Measurements from ENCODE around the gene FUT3. TPM values are rescaled to one million over a fixed set of nuclear protein-coding genes. Genes with fewer than 3 reads are reported as not detected.

The FUT3 gene
- total RNA-seq, 1 experiment from 2014 or later: 2.6 TPM

- ChIA-PET POLR2A (interaction anchor here (0.9 kb wide), 1 partner anchor 28 kb away, joined by 3 read pairs; no protein-coding TSS in a partner anchor), CTCF (no interaction called here), RAD21 (ENCODE audit: low non-redundant PET in 1 of 2, low total read pairs in 2 of 2, uncharacterized antibody in 2 of 2, unreplicated experiment in 2 of 2) (no interaction called here)
- Histone ChIP-seq H3K36me3 (ENCODE audit: control insufficient read depth in 1 of 2, insufficient read depth in 2 of 2, low read length in 2 of 2) (no peaks in the 10 kb centered on the region), H3K4me1 (ENCODE audit: control insufficient read depth in 1 of 2, insufficient read depth in 2 of 2, low read length in 2 of 2) (peaks cover 4 to 15% of the 10 kb centered on the region in 2 experiments), H3K4me3 (replicated peaks in 1 of 2; ENCODE audit: low read depth in 1 of 2, low read length in 2 of 2) (no peak overlapping the region), H3K79me2 (ENCODE audit: insufficient read depth, low read length) (no peaks in the 10 kb centered on the region), H3K9ac (ENCODE audit: low read length) (no peak overlapping the region), H2AFZ (ENCODE audit: low read depth, low read length, poor library complexity, severe bottlenecking) (no peak overlapping the region), H3K9me2 (ENCODE audit: insufficient read depth) (no peaks in the 10 kb centered on the region), H3K27me3 (ENCODE audit: insufficient read depth, low read length) (no peaks in the 10 kb centered on the region), H3K4me2 (ENCODE audit: low read length) (no peak overlapping the region), H4K20me1 (ENCODE audit: insufficient read depth) (no peaks in the 10 kb centered on the region), H3K27ac (ENCODE audit: low read depth, low read length) (no peak overlapping the region), H3K9me3 (ENCODE audit: control insufficient read depth in 1 of 2, insufficient read depth in 1 of 2, low read depth in 1 of 2, low read length in 2 of 2) (no peaks in the 10 kb centered on the region)
- DNase-seq (ENCODE audit: low read depth, low spot score) (no peak), ATAC-seq (no peak)
- no TSS peak for BruUV-seq (replicated peaks)
- TF ChIP-seq ELF1 (IDR thresholded peaks at IDR 0.05; ENCODE audit: borderline replicate concordance, low read depth) (no peak), EZH2phosphoT487 (IDR thresholded peaks at IDR 0.05; ENCODE audit: borderline replicate concordance) (no peak), SRF (IDR thresholded peaks at IDR 0.05; ENCODE audit: low read depth) (no peak), CBX3 (IDR thresholded peaks at IDR 0.05; ENCODE audit: low read depth) (no peak), EGR1 (IDR thresholded peaks at IDR 0.05; ENCODE audit: low read depth) (no peak), MAX (IDR thresholded peaks at IDR 0.05) (no peak), POLR2A (IDR thresholded peaks at IDR 0.05; ENCODE audit: borderline replicate concordance, extremely low read depth, insufficient read depth, insufficient read length) (no peak), ZNF274 (IDR thresholded peaks at IDR 0.05; ENCODE audit: low read depth, low read length) (no peak), RAD21 (IDR thresholded peaks at IDR 0.05; ENCODE audit: low read depth) (no peak), FOSL1 (IDR thresholded peaks at IDR 0.05; ENCODE audit: low read depth) (no peak), TCF7L2 (IDR thresholded peaks at IDR 0.05; ENCODE audit: borderline replicate concordance, extremely low read depth, insufficient read depth, insufficient read length) (no peak), POLR2AphosphoS5 (IDR thresholded peaks at IDR 0.05; ENCODE audit: low read depth, low read length) (no peak), REST (IDR thresholded peaks at IDR 0.05; ENCODE audit: low read depth) (no peak), SIN3A (IDR thresholded peaks at IDR 0.05; ENCODE audit: low read depth) (no peak), YY1 (IDR thresholded peaks at IDR 0.05; ENCODE audit: extremely low read depth, insufficient replicate concordance, low read depth, low read length) (no peak), EZH2 (IDR thresholded peaks at IDR 0.05) (no peak)
- TF ChIP-seq, protein P1, sequence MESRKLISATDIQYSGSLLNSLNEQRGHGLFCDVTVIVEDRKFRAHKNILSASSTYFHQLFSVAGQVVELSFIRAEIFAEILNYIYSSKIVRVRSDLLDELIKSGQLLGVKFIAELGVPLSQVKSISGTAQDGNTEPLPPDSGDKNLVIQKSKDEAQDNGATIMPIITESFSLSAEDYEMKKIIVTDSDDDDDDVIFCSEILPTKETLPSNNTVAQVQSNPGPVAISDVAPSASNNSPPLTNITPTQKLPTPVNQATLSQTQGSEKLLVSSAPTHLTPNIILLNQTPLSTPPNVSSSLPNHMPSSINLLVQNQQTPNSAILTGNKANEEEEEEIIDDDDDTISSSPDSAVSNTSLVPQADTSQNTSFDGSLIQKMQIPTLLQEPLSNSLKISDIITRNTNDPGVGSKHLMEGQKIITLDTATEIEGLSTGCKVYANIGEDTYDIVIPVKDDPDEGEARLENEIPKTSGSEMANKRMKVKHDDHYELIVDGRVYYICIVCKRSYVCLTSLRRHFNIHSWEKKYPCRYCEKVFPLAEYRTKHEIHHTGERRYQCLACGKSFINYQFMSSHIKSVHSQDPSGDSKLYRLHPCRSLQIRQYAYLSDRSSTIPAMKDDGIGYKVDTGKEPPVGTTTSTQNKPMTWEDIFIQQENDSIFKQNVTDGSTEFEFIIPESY (IDR thresholded peaks at IDR 0.05; ENCODE audit: extremely low read depth, insufficient replicate concordance, low read length): no peak
- TF ChIP-seq, protein P2, sequence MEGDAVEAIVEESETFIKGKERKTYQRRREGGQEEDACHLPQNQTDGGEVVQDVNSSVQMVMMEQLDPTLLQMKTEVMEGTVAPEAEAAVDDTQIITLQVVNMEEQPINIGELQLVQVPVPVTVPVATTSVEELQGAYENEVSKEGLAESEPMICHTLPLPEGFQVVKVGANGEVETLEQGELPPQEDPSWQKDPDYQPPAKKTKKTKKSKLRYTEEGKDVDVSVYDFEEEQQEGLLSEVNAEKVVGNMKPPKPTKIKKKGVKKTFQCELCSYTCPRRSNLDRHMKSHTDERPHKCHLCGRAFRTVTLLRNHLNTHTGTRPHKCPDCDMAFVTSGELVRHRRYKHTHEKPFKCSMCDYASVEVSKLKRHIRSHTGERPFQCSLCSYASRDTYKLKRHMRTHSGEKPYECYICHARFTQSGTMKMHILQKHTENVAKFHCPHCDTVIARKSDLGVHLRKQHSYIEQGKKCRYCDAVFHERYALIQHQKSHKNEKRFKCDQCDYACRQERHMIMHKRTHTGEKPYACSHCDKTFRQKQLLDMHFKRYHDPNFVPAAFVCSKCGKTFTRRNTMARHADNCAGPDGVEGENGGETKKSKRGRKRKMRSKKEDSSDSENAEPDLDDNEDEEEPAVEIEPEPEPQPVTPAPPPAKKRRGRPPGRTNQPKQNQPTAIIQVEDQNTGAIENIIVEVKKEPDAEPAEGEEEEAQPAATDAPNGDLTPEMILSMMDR (IDR thresholded peaks at IDR 0.05 in 2 of 3, conservative IDR thresholded peaks at IDR 0.05 in 1 of 3; ENCODE audit: borderline replicate concordance in 1 of 3, insufficient read depth in 1 of 3, low read depth in 2 of 3, low read length in 2 of 3): no peak
- intact Hi-C loops (cut with micrococcal nuclease): no loop called here
These were observed 51.7 kb downstream of the FUT3 start for GRCh38 chr19:5799247-5800241.

Data from HCT116 (cell line).